NB4 (cell line): ENCODE measurements around the gene OSBPL10.

ENCODE experiments used
- DNase-seq: peaks from one replicate; pipeline ENCODE4 v3.0.0; 2010; ENCODE audit warnings: low read depth
- H3K4me3 ChIP-seq: one replicate; pipeline ENCODE4 v1.5.1; 2011; ENCODE audit warnings: mild to moderate bottlenecking, low read depth, low read length, moderate library complexity
- CTCF ChIP-seq: IDR thresholded peaks from one replicate; pipeline ENCODE4 v1.5.1; 2012; ENCODE audit warnings: low read depth, low read length
- MAX ChIP-seq: IDR thresholded peaks from 2 replicates; pipeline ENCODE4 v1.6.1; 2011; ENCODE audit warnings: low read depth, low read length
- MYC ChIP-seq: IDR thresholded peaks from 2 replicates; pipeline ENCODE4 v1.6.1; 2011; ENCODE audit warnings: low read depth, low read length
- POLR2A ChIP-seq: IDR thresholded peaks from 2 replicates; pipeline ENCODE4 v1.6.1; 2011; ENCODE audit warnings: mild to moderate bottlenecking; ENCODE audit not compliant: insufficient read length; ENCODE audit errors: extremely low read depth

Gene OSBPL10

GRCh38 chr3:31810991-31811433 is 170.1 kb downstream of the OSBPL10 start:
- no peak for TF ChIP-seq POLR2A
- TF ChIP-seq MAX = no peak
- TF ChIP-seq MYC = no peak
- no peak for TF ChIP-seq CTCF
- no peak overlapping the region for H3K4me3 ChIP-seq
- no peak for DNase-seq

GRCh38 chr3:31808143-31808720 is 172.8 kb downstream of the OSBPL10 start:
- TF ChIP-seq MYC (no peak), CTCF (no peak), MAX (no peak), POLR2A (no peak)
- DNase-seq = no peak
- no peak overlapping the region for H3K4me3 ChIP-seq

- no peak for DNase-seq
- no peak for TF ChIP-seq CTCF
- TF ChIP-seq MAX = no peak
- no peak for TF ChIP-seq POLR2A
- no peak for TF ChIP-seq MYC
- H3K4me3 ChIP-seq = no peak overlapping the region
Measured at GRCh38 chr3:31804251-31805051, 176.6 kb downstream of the OSBPL10 start.

- TF ChIP-seq MAX (no peak), POLR2A (no peak), MYC (no peak), CTCF (no peak)
- no peak overlapping the region for H3K4me3 ChIP-seq
- DNase-seq = peak; percentile 37
Measured at GRCh38 chr3:31802981-31803740, 177.9 kb downstream of the OSBPL10 start.

GRCh38 chr3:31800436-31800835 is 180.6 kb downstream of the OSBPL10 start:
- no peak overlapping the region for H3K4me3 ChIP-seq
- TF ChIP-seq MYC (no peak), MAX (no peak), CTCF (no peak), POLR2A (no peak)
- DNase-seq = no peak
